ENCODE measurements around the gene TRPC6.

DNA sequence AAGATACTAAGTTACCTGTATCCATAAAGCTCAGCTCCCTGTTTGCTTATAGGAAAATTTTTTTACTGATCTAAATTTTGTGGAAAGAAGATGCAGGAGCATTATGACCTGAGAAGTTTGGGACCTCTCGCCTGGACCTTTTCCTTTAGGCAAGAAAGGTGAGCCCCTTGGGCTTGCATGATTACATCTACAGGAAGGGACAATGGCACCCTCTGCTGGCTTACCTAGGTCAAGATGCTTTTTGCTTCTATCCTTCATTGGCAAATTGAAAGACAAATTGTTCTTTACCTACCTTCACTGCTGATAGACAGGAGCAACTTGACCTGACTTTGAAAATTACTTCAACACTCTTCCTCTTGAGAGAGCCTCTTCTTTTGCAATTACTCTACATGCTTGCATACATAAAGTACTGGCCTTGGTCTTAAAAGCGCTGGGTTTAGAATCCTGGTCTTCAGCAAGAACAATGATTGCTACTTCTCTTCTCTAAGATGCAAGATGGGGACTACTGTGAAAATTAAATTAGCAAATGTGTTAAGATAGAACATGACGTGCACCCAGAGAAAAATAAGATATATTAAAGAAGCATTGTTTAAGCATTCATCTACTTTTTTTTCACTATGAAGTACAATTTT, 147.2 kb downstream of the TRPC6 start:
- TF ChIP-seq, protein P1, sequence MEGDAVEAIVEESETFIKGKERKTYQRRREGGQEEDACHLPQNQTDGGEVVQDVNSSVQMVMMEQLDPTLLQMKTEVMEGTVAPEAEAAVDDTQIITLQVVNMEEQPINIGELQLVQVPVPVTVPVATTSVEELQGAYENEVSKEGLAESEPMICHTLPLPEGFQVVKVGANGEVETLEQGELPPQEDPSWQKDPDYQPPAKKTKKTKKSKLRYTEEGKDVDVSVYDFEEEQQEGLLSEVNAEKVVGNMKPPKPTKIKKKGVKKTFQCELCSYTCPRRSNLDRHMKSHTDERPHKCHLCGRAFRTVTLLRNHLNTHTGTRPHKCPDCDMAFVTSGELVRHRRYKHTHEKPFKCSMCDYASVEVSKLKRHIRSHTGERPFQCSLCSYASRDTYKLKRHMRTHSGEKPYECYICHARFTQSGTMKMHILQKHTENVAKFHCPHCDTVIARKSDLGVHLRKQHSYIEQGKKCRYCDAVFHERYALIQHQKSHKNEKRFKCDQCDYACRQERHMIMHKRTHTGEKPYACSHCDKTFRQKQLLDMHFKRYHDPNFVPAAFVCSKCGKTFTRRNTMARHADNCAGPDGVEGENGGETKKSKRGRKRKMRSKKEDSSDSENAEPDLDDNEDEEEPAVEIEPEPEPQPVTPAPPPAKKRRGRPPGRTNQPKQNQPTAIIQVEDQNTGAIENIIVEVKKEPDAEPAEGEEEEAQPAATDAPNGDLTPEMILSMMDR (conservative IDR thresholded peaks at IDR 0.05) = peak; percentile 79
- TF ChIP-seq EZH2 (IDR thresholded peaks at IDR 0.05; ENCODE audit: low read depth) = no peak

Data from PC-9 (cell line).